Lower leg skin (tissue), 4 donors: Measurements from ENCODE around the gene GAP43. TPM values are rescaled to one million over a fixed set of nuclear protein-coding genes. Genes with fewer than 3 reads are reported as not detected.

Source experiments
- DNase-seq, 2 donors: peaks; one replicate each; pipeline ENCODE4 v3.0.0-alpha.2; 2019; ENCODE audit warnings: low spot score in 2 of 2
- H3K4me3 ChIP-seq: fragments of 200-600 bp; sonication (generic); 2 replicates; pipeline ENCODE4 v1.5.1; 2017; ENCODE audit warnings: mild to moderate bottlenecking, low read depth; ENCODE audit not compliant: poor library complexity, severe bottlenecking
- CTCF ChIP-seq, 3 donors: fragments of 450-650 bp; IDR thresholded peaks; one replicate each; pipeline ENCODE4 v1.5.1; 2016; ENCODE audit warnings: antibody characterized with exemption in 3 of 3, mild to moderate bottlenecking in 3 of 3, moderate library complexity in 2 of 3
- POLR2A ChIP-seq, 2 donors: fragments of 450-650 bp; IDR thresholded peaks; one replicate each; pipeline ENCODE4 v1.6.1; 2016 to 2017; ENCODE audit warnings: antibody characterized with exemption in 2 of 2, mild to moderate bottlenecking in 1 of 2, moderate library complexity in 1 of 2
- WGBS, 2 donors: methylation state at CpG; one replicate each; pipeline ENCODE4 v1.1.5; 2018; 5-methylcytosine and 5-hydroxymethylcytosine counted together
- intact Hi-C: fragments of 100-400 bp; cut with DNase I; formaldehyde crosslinking; loops from one replicate; pipeline ENCODE4 v1.15.0; 2023; ENCODE audit warnings: low total_unique reads
- total RNA-seq, 4 donors: library from RNA; depleted of rRNA; stranded (reverse); fragments of >200 nt; gene quantifications; one replicate each; pipeline ENCODE4 v1.1.0, GENCODE V29; 2016

GAP43 gene
- total RNA-seq, 4 donors from 2014 or later: 0.13 TPM; not detected in 3

- WGBS, 2 donors: 90 to 91% methylated on average over 2 of the region's 2 CpGs
- no peak for DNase-seq
- TF ChIP-seq CTCF (IDR thresholded peaks at IDR 0.05) (no peak), POLR2A (IDR thresholded peaks at IDR 0.05) (no peak)
- intact Hi-C loops: no loop called here
- no peak overlapping the region for H3K4me3 ChIP-seq
Observed at GRCh38 chr3:115666081-115666480, 42.8 kb downstream of the GAP43 start.

- WGBS, 2 donors: 87% methylated on average over 4 of the region's 4 CpGs
- intact Hi-C loops: no loop called here
- no peak overlapping the region for H3K4me3 ChIP-seq
- no peak for TF ChIP-seq POLR2A (IDR thresholded peaks at IDR 0.05)
- no peak for TF ChIP-seq CTCF (IDR thresholded peaks at IDR 0.05)
- no peak for DNase-seq
Observed at GRCh38 chr3:115666920-115667737, 43.8 kb downstream of the GAP43 start.

GRCh38 chr3:115667738-115668065, 44.4 kb downstream of the GAP43 start:
- TF ChIP-seq CTCF (IDR thresholded peaks at IDR 0.05) (no peak), POLR2A (IDR thresholded peaks at IDR 0.05) (no peak)
- DNase-seq: no peak
- intact Hi-C loops: no loop called here
- H3K4me3 ChIP-seq: no peak overlapping the region

- no peak overlapping the region for H3K4me3 ChIP-seq
- TF ChIP-seq POLR2A (IDR thresholded peaks at IDR 0.05) (no peak), CTCF (IDR thresholded peaks at IDR 0.05) (no peak)
- intact Hi-C loops: no loop called here
- DNase-seq: no peak
Observed at GRCh38 chr3:115670911-115671310, 47.6 kb downstream of the GAP43 start.

GRCh38 chr3:115671761-115672455, 48.6 kb downstream of the GAP43 start:
- no peak for DNase-seq
- H3K4me3 ChIP-seq: no peak overlapping the region
- no peak for TF ChIP-seq POLR2A (IDR thresholded peaks at IDR 0.05)
- no peak for TF ChIP-seq CTCF (IDR thresholded peaks at IDR 0.05)
- WGBS, 2 donors: 82 to 87% methylated on average over 5 of the region's 5 CpGs
- intact Hi-C loops: no loop called here
